Suppressor macrophage treated with lipopolysaccharide for 4 hours (primary cell): ENCODE results near the gene GRIN2A.

Experiments used
- DNase-seq: peaks from one replicate; pipeline ENCODE4 v3.0.0-alpha.2; 2020

The GRIN2A gene

DNA sequence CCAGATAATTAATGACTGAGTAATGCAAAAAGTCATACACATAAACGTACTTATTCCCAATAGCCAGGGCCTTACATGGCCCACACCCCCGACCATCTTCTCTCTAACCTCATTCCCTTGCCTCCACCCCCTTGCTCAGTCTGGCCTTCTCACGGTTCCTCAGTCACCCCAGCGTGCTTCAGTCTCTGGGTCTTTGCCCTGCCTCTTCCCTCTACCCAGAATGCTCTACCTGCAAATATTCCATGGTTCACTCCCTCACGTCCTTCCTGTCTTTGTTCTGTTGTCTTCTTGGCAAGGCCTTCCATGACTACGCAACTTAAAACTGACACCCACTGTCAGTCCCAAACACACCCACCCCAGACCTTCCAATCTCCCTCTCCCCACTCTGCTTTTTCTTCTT is 468.3 kb downstream of the GRIN2A start:
- DNase-seq: no peak

DNA sequence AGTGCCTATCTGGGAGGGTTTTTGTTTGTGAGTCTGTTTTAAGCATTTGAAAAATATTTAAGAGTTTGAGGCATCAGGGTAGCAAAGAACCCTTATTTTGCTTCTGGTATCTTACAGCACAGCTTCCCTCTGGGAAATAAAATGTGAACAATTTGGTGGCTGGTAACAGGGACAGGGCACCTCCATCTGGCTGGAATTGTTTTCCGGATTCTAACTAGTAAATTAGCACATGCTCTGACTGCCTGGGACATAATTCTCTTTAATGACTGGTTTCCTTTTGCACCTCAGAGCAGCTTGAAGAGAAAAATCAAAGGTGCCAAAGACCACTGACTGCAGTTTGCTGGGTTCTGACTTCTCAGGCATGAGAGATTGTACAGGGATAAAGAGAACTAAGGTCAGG is 469.1 kb downstream of the GRIN2A start:
- no peak for DNase-seq

GRCh38 chr16:9708972-9709620 is 473.1 kb downstream of the GRIN2A start:
- no peak for DNase-seq

GRCh38 chr16:9706217-9706836 is 475.9 kb downstream of the GRIN2A start:
- DNase-seq: no peak

- no peak for DNase-seq
Observed at GRCh38 chr16:9703731-9704130, 478.5 kb downstream of the GRIN2A start.
